HEK293 (cell line): ENCODE data around the gene C9orf43.

ENCODE experiments used
- CTCF ChIA-PET: fragments of 350-600 bp; formaldehyde crosslinking; extraction: SDS; loops from one replicate; lab custom pipeline; 2021; ENCODE audit warnings: antibody characterized with exemption; lab: Yijun Ruan, JAX
- POLR2A ChIA-PET: fragments of 300-600 bp; formaldehyde crosslinking; extraction: SDS; loops from one replicate; lab custom pipeline; 2020; ENCODE audit warnings: antibody characterized with exemption, inconsistent platforms; lab: Yijun Ruan, JAX
- H3K27ac ChIP-seq: fragments of 200-500 bp; sonication (Bioruptor generic); 2 replicates; pipeline ENCODE4 v1.5.1; 2014; ENCODE audit warnings: low read depth, low read length, control low read depth, inconsistent platforms; ENCODE audit errors: extremely low read depth
- H3K36me3 ChIP-seq, 2 experiments: fragments of 200-500 bp in 1 of 2; sonication (Bioruptor generic) in 1 of 2; 1 replicate in 1 of 2; 2 replicates in 1 of 2; pipeline ENCODE4 v1.5.1; 2014 to 2017; ENCODE audit warnings: inconsistent platforms in 2 of 2, low read length in 2 of 2; ENCODE audit not compliant: control insufficient read depth in 2 of 2, insufficient read depth in 1 of 2
- H3K4me1 ChIP-seq: fragments of 200-500 bp; sonication (Bioruptor generic); 2 replicates; pipeline ENCODE4 v1.5.1; 2014; ENCODE audit warnings: mild to moderate bottlenecking, low read length, inconsistent platforms; ENCODE audit not compliant: control insufficient read depth, insufficient read depth
- H3K4me3 ChIP-seq: 2 replicates; pipeline ENCODE4 v1.5.1; 2011; ENCODE audit warnings: low read depth, mild to moderate bottlenecking, control low read depth, low read length, moderate library complexity
- H3K9me3 ChIP-seq: fragments of 200-500 bp; sonication (Bioruptor generic); 2 replicates; pipeline ENCODE4 v1.5.1; 2014; ENCODE audit warnings: low read depth, low read length, inconsistent platforms; ENCODE audit not compliant: control insufficient read depth, insufficient read depth
- BCL11A ChIP-seq: fragments of 450-650 bp; formaldehyde crosslinking; IDR thresholded peaks from 2 replicates; pipeline ENCODE4 v1.5.1; 2016; ENCODE audit warnings: low read depth, missing biosample characterization, missing genetic modification characterization
- KLF9 ChIP-seq: fragments of 450-650 bp; formaldehyde crosslinking; IDR thresholded peaks from 2 replicates; pipeline ENCODE4 v1.5.1; 2016; ENCODE audit warnings: missing biosample characterization, missing genetic modification characterization, low read depth
- PRDM1 ChIP-seq: fragments of 450-650 bp; formaldehyde crosslinking; IDR thresholded peaks from 2 replicates; pipeline ENCODE4; 2016; ENCODE audit warnings: missing biosample characterization, missing genetic modification characterization
- TSHZ1 ChIP-seq: fragments of 450-650 bp; formaldehyde crosslinking; IDR thresholded peaks from 2 replicates; pipeline ENCODE4 v1.5.1; 2016; ENCODE audit warnings: missing biosample characterization, missing genetic modification characterization, borderline replicate concordance
- ZBTB7A ChIP-seq: fragments of 450-650 bp; formaldehyde crosslinking; IDR thresholded peaks from 2 replicates; pipeline ENCODE4 v1.5.1; 2016; ENCODE audit warnings: low read depth, missing biosample characterization, missing genetic modification characterization
- ZFP3 ChIP-seq: fragments of 450-650 bp; formaldehyde crosslinking; IDR thresholded peaks from 2 replicates; pipeline ENCODE4 v1.5.1; 2016; ENCODE audit warnings: low read depth, missing biosample characterization, missing genetic modification characterization
- ZNF146 ChIP-seq: fragments of 450-650 bp; formaldehyde crosslinking; IDR thresholded peaks from 2 replicates; pipeline ENCODE4 v1.5.1; 2016; ENCODE audit warnings: missing biosample characterization, missing genetic modification characterization
- ZNF174 ChIP-seq: fragments of 450-650 bp; formaldehyde crosslinking; IDR thresholded peaks from 2 replicates; pipeline ENCODE4 v1.5.0; 2017; ENCODE audit warnings: missing biosample characterization, mild to moderate bottlenecking, missing genetic modification characterization
- ZNF223 ChIP-seq: fragments of 450-650 bp; formaldehyde crosslinking; IDR thresholded peaks from 2 replicates; pipeline ENCODE4 v1.5.1; 2016; ENCODE audit warnings: missing biosample characterization, missing genetic modification characterization
- ZNF24 ChIP-seq: fragments of 450-650 bp; formaldehyde crosslinking; IDR thresholded peaks from 2 replicates; pipeline ENCODE4 v1.5.1; 2016; ENCODE audit warnings: missing biosample characterization, missing genetic modification characterization
- ZNF335 ChIP-seq: fragments of 450-650 bp; formaldehyde crosslinking; conservative IDR thresholded peaks from 2 replicates; pipeline ENCODE4 v1.5.1; 2016; ENCODE audit warnings: missing biosample characterization, missing genetic modification characterization
- ZNF473 ChIP-seq: fragments of 450-650 bp; formaldehyde crosslinking; IDR thresholded peaks from 2 replicates; pipeline ENCODE4 v1.5.1; 2017; ENCODE audit warnings: missing biosample characterization, missing genetic modification characterization
- ZNF48 ChIP-seq: fragments of 450-650 bp; formaldehyde crosslinking; IDR thresholded peaks from 2 replicates; pipeline ENCODE4 v1.5.1; 2016; ENCODE audit warnings: missing biosample characterization, missing genetic modification characterization
- ZNF544 ChIP-seq: fragments of 450-650 bp; formaldehyde crosslinking; IDR thresholded peaks from 2 replicates; pipeline ENCODE4 v1.5.0; 2017; ENCODE audit warnings: missing biosample characterization, missing genetic modification characterization
- ZNF549 ChIP-seq: fragments of 450-650 bp; IDR thresholded peaks from 2 replicates; pipeline ENCODE4 v1.5.1; 2018; ENCODE audit warnings: missing biosample characterization, missing genetic modification characterization, mild to moderate bottlenecking, inconsistent platforms, moderate library complexity
- ZNF707 ChIP-seq: fragments of 450-650 bp; formaldehyde crosslinking; IDR thresholded peaks from 2 replicates; pipeline ENCODE4 v1.5.1; 2016; ENCODE audit warnings: missing biosample characterization, missing genetic modification characterization
- ZNF791 ChIP-seq: fragments of 450-650 bp; formaldehyde crosslinking; IDR thresholded peaks from 2 replicates; pipeline ENCODE4 v1.5.1; 2016; ENCODE audit warnings: missing biosample characterization, missing genetic modification characterization
- ZSCAN30 ChIP-seq: fragments of 450-650 bp; IDR thresholded peaks from 2 replicates; pipeline ENCODE4 v1.5.1; 2018; ENCODE audit warnings: missing biosample characterization, mild to moderate bottlenecking, missing genetic modification characterization, moderate library complexity
- TF ChIP-seq, protein P1 (sequence below): fragments of 450-650 bp; formaldehyde crosslinking; IDR thresholded peaks from 2 replicates; pipeline ENCODE4 v1.5.1; 2016; ENCODE audit warnings: missing biosample characterization, missing genetic modification characterization, low read depth
- TF ChIP-seq, protein P2 (sequence below): fragments of 450-650 bp; formaldehyde crosslinking; IDR thresholded peaks from 2 replicates; pipeline ENCODE4 v1.5.1; 2017; ENCODE audit warnings: missing biosample characterization, missing genetic modification characterization

The C9orf43 gene

DNA sequence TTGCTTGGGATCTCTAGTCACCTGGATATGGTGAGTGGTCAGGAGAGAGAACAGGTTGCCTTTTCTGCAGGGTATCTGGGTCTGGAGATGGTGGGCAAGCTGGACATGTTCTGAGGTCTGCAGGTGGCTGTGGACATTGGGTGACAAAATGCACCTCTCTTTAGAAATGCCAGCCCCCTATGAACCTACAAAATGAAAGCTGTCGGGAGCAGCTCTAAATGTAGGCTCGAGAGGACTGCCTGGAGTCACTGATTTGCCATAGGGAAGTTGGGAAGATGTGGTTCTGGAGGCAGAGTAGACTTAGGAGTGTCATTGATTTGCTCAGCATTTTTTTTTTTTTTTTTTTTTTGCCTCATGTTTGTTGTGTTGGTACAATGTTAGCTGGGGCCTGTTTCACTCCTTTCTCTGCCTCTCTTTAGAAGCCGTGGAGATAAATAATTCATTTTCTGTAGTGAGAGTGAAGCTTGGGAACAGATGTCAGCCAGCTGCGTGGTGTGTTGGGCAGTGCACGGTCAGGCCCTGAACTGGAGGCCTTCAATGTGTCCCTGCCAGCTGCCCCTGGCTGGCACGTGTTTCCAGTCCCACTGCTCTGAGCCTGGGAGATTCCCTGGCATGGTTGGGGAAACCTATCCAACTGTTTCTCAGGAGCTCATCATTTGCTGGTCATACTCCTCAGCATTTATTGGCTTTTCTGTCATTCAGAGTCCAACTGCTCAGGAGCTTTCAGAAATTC, 58.3 kb downstream of the C9orf43 start:
- ChIA-PET CTCF (interaction anchor here (0.6 to 1.1 kb wide), 2 partner anchors 193 to 268 kb away, joined by 3 to 4 read pairs; partner anchors contain the start of genes CDC26 and PRPF4), POLR2A (interaction anchor here (0.6 kb wide), 1 partner anchor 557 kb away, joined by 3 read pairs; no protein-coding TSS in a partner anchor)
- Histone ChIP-seq H3K27ac (no peak overlapping the region), H3K9me3 (no peaks in the 10 kb centered on the region), H3K36me3 (no peaks in the 10 kb centered on the region; a peak in 1 of 3 replicates), H3K4me1 (peaks cover 10% of the 10 kb centered on the region), H3K4me3 (no peak overlapping the region)
- no peak for TF ChIP-seq ZNF544 (tag by site-specific recombination)
- no peak for TF ChIP-seq ZFP3 (tag by site-specific recombination)
- TF ChIP-seq ZNF223 (tag by site-specific recombination), result no peak
- no peak for TF ChIP-seq ZNF174 (tag by site-specific recombination)
- no peak for TF ChIP-seq ZNF24 (tag by site-specific recombination)
- TF ChIP-seq, protein P1, sequence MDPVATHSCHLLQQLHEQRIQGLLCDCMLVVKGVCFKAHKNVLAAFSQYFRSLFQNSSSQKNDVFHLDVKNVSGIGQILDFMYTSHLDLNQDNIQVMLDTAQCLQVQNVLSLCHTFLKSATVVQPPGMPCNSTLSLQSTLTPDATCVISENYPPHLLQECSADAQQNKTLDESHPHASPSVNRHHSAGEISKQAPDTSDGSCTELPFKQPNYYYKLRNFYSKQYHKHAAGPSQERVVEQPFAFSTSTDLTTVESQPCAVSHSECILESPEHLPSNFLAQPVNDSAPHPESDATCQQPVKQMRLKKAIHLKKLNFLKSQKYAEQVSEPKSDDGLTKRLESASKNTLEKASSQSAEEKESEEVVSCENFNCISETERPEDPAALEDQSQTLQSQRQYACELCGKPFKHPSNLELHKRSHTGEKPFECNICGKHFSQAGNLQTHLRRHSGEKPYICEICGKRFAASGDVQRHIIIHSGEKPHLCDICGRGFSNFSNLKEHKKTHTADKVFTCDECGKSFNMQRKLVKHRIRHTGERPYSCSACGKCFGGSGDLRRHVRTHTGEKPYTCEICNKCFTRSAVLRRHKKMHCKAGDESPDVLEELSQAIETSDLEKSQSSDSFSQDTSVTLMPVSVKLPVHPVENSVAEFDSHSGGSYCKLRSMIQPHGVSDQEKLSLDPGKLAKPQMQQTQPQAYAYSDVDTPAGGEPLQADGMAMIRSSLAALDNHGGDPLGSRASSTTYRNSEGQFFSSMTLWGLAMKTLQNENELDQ (tag by site-specific recombination), result no peak
- no peak for TF ChIP-seq ZNF791 (tag by site-specific recombination)
- TF ChIP-seq ZNF146 (tag by site-specific recombination), result no peak
- no peak for TF ChIP-seq ZSCAN30 (tag by site-specific recombination)
- TF ChIP-seq ZBTB7A (tag by site-specific recombination), result no peak
- no peak for TF ChIP-seq ZNF473
- TF ChIP-seq ZNF48 (tag by site-specific recombination), result no peak
- TF ChIP-seq ZNF707 (tag by site-specific recombination), result no peak
- TF ChIP-seq ZNF335 (tag by site-specific recombination), result no peak
- TF ChIP-seq BCL11A (tag by site-specific recombination), result no peak
- TF ChIP-seq PRDM1 (tag by site-specific recombination), result no peak
- TF ChIP-seq KLF9, result no peak
- no peak for TF ChIP-seq TSHZ1 (tag by site-specific recombination)
- TF ChIP-seq ZNF549 (tag by site-specific recombination), result no peak
- TF ChIP-seq, protein P2, sequence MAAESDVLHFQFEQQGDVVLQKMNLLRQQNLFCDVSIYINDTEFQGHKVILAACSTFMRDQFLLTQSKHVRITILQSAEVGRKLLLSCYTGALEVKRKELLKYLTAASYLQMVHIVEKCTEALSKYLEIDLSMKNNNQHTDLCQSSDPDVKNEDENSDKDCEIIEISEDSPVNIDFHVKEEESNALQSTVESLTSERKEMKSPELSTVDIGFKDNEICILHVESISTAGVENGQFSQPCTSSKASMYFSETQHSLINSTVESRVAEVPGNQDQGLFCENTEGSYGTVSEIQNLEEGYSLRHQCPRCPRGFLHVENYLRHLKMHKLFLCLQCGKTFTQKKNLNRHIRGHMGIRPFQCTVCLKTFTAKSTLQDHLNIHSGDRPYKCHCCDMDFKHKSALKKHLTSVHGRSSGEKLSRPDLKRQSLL (tag by site-specific recombination), result no peak
